Measurements from ENCODE around the gene RNF41. TPM values are rescaled to one million over a fixed set of nuclear protein-coding genes. Genes with fewer than 3 reads are reported as not detected.

RNF41 gene
- total RNA-seq, 1 experiment from 2014 or later = 57.4 TPM

- Mint-ChIP-seq H3K27ac (no peak overlapping the region), H3K36me3 (peaks cover 87% of the 10 kb centered on the region)
These were observed 52.4 kb downstream of the RNF41 start for GRCh38 chr12:56169229-56169759.

GRCh38 chr12:56165369-56165768 lies 56.4 kb downstream of the RNF41 start:
- Mint-ChIP-seq H3K9me3 (no peaks in the 10 kb centered on the region), H3K27ac (no peak overlapping the region), H3K4me3 (no peak overlapping the region), H3K27me3 (ENCODE audit: low read depth) (no peaks in the 10 kb centered on the region), H3K36me3 (peaks cover 81% of the 10 kb centered on the region), H3K4me1 (peaks cover 27% of the 10 kb centered on the region)
- TF ChIP-seq MAX (CRISPR knock-in tag; IDR thresholded peaks at IDR 0.05) = no peak
- TF ChIP-seq, protein P1, sequence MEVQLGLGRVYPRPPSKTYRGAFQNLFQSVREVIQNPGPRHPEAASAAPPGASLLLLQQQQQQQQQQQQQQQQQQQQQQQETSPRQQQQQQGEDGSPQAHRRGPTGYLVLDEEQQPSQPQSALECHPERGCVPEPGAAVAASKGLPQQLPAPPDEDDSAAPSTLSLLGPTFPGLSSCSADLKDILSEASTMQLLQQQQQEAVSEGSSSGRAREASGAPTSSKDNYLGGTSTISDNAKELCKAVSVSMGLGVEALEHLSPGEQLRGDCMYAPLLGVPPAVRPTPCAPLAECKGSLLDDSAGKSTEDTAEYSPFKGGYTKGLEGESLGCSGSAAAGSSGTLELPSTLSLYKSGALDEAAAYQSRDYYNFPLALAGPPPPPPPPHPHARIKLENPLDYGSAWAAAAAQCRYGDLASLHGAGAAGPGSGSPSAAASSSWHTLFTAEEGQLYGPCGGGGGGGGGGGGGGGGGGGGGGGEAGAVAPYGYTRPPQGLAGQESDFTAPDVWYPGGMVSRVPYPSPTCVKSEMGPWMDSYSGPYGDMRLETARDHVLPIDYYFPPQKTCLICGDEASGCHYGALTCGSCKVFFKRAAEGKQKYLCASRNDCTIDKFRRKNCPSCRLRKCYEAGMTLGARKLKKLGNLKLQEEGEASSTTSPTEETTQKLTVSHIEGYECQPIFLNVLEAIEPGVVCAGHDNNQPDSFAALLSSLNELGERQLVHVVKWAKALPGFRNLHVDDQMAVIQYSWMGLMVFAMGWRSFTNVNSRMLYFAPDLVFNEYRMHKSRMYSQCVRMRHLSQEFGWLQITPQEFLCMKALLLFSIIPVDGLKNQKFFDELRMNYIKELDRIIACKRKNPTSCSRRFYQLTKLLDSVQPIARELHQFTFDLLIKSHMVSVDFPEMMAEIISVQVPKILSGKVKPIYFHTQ (CRISPR knock-in tag; IDR thresholded peaks at IDR 0.05) = peak; percentile 83; the same call in 1 of the 2 replicates
- DNase-seq (ENCODE audit: low spot score) (no peak), ATAC-seq (no peak)
- ChIA-PET CTCF (interaction anchor here (1.3 kb wide), 1 partner anchor 24 kb away, joined by 8 read pairs; the partner anchor contains the start of gene SMARCC2), POLR2A (interaction anchor here (1.0 to 1.6 kb wide), 6 partner anchors 11 to 39 kb away, joined by 3 to 11 read pairs (median 4); partner anchors contain the start of genes ESYT1 and SMARCC2)

More at GRCh38 chr12:56169229-56169759, 52.4 kb downstream of the RNF41 start:
- ChIA-PET POLR2A (no interaction called here), CTCF (no interaction called here)
- no peaks in the 10 kb centered on the region for H3K9me3 Mint-ChIP-seq
- TF ChIP-seq FOXJ3 (CRISPR knock-in tag; IDR thresholded peaks at IDR 0.05; ENCODE audit: borderline replicate concordance) (no peak), JUN (CRISPR knock-in tag; IDR thresholded peaks at IDR 0.05) (no peak), IRF2 (CRISPR knock-in tag; IDR thresholded peaks at IDR 0.05; ENCODE audit: borderline replicate concordance, low read depth) (no peak), CTCF (IDR thresholded peaks at IDR 0.05) (no peak), RORB (CRISPR knock-in tag; IDR thresholded peaks at IDR 0.05) (no peak)
- TF ChIP-seq, protein P2, sequence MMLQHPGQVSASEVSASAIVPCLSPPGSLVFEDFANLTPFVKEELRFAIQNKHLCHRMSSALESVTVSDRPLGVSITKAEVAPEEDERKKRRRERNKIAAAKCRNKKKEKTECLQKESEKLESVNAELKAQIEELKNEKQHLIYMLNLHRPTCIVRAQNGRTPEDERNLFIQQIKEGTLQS (CRISPR knock-in tag; conservative IDR thresholded peaks at IDR 0.05) = no peak
- TF ChIP-seq, protein P3, sequence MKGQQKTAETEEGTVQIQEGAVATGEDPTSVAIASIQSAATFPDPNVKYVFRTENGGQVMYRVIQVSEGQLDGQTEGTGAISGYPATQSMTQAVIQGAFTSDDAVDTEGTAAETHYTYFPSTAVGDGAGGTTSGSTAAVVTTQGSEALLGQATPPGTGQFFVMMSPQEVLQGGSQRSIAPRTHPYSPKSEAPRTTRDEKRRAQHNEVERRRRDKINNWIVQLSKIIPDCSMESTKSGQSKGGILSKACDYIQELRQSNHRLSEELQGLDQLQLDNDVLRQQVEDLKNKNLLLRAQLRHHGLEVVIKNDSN (CRISPR knock-in tag; IDR thresholded peaks at IDR 0.05) = no peak
- TF ChIP-seq, protein P4, sequence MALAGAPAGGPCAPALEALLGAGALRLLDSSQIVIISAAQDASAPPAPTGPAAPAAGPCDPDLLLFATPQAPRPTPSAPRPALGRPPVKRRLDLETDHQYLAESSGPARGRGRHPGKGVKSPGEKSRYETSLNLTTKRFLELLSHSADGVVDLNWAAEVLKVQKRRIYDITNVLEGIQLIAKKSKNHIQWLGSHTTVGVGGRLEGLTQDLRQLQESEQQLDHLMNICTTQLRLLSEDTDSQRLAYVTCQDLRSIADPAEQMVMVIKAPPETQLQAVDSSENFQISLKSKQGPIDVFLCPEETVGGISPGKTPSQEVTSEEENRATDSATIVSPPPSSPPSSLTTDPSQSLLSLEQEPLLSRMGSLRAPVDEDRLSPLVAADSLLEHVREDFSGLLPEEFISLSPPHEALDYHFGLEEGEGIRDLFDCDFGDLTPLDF (CRISPR knock-in tag; IDR thresholded peaks at IDR 0.05) = no peak
- TF ChIP-seq, protein P5, sequence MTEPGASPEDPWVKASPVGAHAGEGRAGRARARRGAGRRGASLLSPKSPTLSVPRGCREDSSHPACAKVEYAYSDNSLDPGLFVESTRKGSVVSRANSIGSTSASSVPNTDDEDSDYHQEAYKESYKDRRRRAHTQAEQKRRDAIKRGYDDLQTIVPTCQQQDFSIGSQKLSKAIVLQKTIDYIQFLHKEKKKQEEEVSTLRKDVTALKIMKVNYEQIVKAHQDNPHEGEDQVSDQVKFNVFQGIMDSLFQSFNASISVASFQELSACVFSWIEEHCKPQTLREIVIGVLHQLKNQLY (CRISPR knock-in tag; IDR thresholded peaks at IDR 0.05) = no peak
- TF ChIP-seq, protein P6, sequence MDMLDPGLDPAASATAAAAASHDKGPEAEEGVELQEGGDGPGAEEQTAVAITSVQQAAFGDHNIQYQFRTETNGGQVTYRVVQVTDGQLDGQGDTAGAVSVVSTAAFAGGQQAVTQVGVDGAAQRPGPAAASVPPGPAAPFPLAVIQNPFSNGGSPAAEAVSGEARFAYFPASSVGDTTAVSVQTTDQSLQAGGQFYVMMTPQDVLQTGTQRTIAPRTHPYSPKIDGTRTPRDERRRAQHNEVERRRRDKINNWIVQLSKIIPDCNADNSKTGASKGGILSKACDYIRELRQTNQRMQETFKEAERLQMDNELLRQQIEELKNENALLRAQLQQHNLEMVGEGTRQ (CRISPR knock-in tag; IDR thresholded peaks at IDR 0.05) = no peak
- DNase-seq (ENCODE audit: low spot score) = no peak
- no peak overlapping the region for H3K4me3 Mint-ChIP-seq
- ATAC-seq = no peak
- H3K27me3 Mint-ChIP-seq (ENCODE audit: low read depth) = no peaks in the 10 kb centered on the region
- H3K4me1 Mint-ChIP-seq = no peaks in the 10 kb centered on the region

All from WTC11 (cell line).